ACHN (cell line): ENCODE data around the gene ZBTB33.

Experiments
- DNase-seq: peaks from one replicate; pipeline ENCODE4 v3.0.0-alpha.2; 2015
- in situ Hi-C: cut with HindIII; loops from 2 replicates; pipeline ENCODE4 v1.10.0; 2017; ENCODE audit warnings: low sequenced_read_pairs, low pct_ligation_motif_present, low pct_unique_long_range_greater_than_20kb

The ZBTB33 gene

DNA sequence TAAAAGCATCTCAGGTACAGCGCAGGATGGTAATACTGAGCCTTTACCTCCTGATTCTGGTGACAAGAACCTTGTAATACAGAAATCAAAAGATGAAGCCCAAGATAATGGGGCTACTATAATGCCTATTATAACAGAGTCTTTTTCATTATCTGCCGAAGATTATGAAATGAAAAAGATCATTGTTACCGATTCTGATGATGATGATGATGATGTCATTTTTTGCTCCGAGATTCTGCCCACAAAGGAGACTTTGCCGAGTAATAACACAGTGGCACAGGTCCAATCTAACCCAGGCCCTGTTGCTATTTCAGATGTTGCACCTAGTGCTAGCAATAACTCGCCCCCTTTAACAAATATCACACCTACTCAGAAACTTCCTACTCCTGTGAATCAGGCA lies 3.2 kb downstream of the ZBTB33 start:
- in situ Hi-C loops, result no loop called here
- no peak for DNase-seq

DNA sequence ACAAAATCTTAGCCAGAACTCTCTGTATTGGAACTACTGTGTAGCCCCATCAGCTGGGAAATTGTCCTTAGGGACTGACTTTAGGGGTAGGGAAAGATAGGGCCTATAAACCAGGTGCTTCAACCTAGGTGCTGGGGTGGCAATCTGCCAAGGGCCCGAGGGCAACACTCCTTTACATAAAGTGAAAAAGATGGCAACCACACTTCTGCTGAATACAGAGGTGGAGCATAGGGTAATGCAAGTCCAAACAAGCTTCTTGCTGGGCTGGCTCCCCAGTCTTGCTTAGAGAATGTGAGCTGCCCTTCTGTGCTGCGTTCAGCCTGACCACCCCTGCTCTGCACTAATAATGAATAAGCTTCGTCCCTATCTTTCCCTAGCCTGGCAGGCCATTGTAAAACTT lies 9.8 kb downstream of the ZBTB33 start:
- DNase-seq, result no peak
- in situ Hi-C loops, result no loop called here

DNA sequence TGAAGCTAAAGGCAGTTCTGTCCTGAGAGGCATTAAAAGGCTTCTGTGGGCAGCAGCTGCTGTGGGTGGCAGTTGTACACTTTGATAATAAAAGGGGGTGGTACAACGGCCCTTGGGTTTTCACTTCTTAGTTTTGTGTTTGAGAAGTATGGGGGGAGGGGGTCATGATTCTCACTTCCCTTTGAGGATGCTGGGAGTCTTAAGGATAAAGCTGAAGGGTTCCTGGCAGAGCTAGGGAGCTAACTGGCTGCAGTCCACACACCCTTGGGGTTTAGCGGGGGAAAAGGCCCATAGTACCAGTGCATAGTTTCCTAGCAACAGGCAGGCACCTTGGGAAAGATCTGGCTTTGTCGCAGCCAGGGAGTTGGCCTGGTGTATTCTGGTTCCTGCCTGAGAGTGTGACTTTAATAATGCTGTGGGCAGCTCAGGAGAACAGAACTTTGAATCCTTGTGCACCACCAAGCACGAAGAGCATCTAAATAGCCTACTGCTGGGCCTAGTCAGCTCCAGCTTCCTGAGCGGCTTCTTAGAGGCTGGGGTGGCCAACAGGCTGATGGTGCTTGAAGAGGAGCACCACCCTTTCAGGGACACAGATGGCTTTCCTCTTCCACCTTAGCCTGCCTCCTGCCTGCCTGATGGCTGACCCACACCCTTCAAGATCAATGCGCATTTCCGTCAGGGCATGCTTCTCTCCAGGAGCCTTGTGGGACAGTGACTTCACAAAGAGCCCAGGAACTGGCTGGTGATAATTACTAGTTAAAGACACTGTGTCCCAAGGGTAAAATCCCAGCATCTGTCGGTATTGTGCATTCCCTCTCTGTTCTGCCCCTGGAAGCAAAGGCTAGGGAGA lies 12.5 kb downstream of the ZBTB33 start:
- in situ Hi-C loops, result no loop called here
- DNase-seq, result no peak

DNA sequence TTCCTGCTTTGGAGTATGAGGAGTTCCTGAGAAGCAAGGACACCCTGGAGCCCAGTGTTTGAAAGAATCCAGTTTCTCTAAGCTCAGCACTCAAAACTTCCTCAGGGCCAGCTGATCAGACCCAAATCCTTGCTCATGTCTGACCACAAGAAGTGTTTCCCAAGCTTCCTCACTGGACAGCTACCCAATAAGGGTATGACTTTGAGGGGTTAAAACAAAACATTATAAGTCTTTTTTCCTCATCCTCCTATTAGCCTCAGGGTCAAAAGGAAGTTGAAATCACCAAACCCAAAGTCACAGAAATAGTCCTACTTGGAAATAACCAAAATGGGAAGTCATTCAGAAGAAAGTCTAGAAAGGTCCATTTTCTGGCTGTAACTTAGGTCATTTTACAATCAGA lies 13.7 kb downstream of the ZBTB33 start:
- DNase-seq, result no peak
- in situ Hi-C loops, result no loop called here

DNA sequence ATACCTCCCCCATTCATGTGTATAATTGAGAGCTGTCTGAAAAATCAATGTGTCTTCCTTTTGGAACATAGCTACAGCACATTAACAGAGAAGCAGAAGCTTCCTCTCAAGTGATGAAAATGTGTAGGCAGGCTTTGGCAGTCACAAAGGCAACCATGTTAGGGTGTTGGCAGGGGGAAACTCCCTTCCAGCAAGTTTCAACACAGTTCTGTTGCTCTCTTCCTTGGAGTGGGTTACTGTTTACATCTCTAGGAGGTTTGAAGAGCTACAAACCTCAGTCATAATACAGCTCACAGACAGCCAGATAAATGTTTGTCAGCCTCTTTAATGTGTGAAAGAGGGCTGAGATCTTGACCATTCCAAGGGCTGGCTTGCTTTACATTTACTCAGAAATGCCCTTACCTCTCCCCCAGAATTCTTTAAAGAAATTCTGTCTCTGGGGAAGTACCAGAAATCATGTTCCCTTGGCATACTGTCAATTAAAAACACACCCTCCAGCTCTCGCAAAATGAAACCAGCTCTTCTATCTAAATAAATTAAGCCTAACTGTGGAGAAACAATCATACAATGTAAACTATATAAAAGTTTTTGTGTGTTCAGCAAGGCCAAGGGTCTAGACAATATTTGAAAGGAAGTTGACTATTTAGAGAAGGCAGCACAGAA lies 18.9 kb downstream of the ZBTB33 start:
- no peak for DNase-seq
- in situ Hi-C loops, result no loop called here

DNA sequence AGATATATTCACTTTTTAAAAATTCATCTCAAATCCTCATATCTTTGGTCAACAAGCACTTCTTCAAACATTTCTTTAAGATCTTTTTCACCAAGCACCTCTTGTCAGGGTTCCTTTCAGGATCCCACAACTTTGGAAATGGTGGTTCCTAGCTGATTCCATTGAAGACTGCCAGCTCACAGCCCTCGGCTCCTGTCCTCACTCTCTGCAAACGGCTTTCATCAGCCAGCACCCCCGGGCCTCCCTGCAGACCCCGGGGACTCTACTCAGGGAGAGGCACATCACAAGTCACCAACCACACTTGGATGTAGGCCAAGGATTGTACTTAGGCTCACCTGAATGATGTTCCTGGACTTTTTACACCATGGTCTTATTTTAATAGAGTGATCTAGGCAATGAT lies 20.0 kb downstream of the ZBTB33 start:
- in situ Hi-C loops, result no loop called here
- DNase-seq, result no peak

DNA sequence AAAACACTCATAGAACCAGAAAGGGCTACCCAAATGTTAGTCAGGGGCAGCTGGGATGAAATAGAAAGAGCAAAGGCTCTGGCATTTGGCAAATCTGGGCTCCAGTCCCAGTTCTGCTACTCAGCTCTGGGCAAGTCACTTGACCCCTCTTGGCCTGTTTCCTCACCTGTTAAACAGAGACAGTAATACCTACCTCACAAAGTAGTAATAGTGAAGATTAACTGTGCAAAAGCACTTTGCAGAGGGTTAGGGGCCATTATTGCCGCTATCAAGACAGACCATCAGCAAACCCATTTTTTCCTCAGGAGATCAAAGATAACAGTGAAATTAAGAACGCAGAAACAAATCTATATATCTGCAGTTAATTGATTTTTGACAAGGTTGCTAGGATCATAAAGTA lies 20.6 kb downstream of the ZBTB33 start:
- DNase-seq, result no peak
- in situ Hi-C loops, result no loop called here

DNA sequence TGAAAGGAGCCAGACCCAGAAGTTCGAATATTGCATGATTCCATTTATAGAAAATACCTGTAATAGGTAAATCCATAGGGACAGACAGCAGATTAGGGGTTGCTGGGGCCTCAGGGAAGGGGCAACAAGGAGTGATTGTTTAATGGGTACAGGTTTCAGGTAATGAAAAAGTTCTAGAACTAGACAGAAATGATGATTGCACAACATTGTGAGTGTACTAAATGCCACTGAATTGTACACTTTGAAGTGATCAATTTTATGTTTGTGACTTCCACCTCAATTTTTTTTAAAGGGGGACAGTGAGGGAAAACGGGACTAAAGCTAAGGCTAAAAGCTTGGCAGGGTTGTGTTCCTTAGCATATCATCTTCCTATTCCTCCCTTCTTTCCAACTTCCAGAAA lies 23.5 kb downstream of the ZBTB33 start:
- in situ Hi-C loops, result no loop called here

DNA sequence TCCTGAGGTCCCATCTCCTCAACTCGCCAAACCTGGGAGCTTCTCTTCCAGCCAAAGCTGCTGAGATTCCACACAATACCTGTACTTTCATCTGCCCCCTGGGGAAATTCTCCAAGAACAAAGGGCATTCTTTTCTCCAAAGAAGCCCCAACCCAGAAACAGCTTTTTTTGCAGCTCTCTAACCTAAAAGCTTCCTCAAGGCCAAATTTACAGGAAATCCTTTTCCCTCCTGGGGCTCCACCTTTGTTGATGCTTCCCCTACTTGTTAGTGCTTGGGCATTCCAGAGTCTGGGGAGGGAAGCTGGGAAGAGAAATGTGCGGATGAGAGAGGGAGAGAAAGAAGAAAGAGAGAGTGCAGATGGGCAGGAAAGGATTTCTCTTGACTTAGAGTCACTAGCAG lies 24.3 kb downstream of the ZBTB33 start:
- in situ Hi-C loops, result no loop called here
- no peak for DNase-seq

More for the DNA sequence above, 23.5 kb downstream of the ZBTB33 start:
- DNase-seq, result no peak

DNA sequence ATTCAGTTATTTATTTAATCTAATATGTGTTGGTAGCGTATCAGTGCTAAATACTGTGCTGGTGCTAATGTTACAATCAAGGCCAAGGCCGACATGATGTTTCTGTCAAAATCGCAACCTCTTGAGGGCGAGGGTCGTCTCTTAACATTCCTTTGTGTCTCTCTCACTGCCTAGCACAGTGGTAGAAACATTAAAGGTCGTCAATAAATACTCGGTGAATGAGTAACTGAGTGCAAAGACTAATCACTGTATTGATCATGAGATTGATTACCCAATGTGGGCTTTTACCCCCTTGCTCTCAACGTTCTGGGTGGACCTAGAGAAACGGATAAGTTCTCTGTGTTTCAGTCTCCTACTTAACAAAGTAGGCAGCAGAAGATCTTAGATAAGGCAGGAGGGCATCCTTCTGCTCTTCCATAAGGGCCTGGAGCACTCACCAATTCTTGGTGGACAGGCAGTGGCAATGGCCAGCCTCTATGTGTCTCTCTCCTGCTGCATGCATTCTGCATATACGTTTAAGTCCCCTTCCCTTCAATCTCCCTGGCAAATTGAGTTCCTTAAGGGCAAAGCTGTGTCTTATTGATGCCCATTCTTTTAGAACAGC lies 30.5 kb downstream of the ZBTB33 start:
- DNase-seq, result no peak
- in situ Hi-C loops, result no loop called here

DNA sequence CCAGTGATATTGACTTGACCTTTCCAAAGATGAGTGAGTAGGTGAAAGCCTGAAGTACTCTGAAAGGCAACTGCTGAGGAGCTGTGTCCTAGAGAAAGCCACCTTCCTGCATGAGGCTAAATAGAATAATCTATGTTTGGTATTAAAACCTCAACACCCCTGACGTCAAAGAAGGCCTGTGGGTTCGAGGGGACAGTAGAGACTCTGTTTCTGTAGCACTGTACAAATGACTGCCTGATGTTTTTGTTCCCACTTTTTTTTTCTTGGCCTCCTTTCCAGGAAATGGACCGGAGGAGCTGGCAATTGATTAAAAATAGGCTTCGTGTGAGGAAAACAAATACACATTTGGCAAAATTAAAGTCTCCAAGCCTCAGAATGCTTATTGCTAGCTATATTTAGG lies 31.1 kb downstream of the ZBTB33 start:
- no peak for DNase-seq
- in situ Hi-C loops, result no loop called here

DNA sequence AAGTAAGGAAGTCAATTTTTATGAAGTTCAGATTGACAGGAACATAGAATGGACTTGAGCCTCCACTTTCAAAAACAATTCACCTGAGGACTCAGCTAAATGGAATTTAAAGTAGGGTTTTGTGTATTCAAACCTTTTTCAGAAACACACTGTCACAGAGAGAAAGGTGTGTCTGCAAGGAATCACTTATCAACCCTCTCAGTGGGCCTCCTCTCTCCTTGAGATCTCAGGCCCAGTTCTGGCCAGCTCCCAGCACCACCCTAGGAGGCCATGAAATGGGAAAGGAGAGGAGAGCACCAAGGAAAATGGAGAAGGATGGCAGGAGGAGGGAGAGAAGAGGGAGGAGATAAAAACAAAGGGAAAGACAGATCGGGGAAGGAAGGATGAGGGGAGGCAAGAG lies 32.1 kb downstream of the ZBTB33 start:
- no peak for DNase-seq
- in situ Hi-C loops, result no loop called here

DNA sequence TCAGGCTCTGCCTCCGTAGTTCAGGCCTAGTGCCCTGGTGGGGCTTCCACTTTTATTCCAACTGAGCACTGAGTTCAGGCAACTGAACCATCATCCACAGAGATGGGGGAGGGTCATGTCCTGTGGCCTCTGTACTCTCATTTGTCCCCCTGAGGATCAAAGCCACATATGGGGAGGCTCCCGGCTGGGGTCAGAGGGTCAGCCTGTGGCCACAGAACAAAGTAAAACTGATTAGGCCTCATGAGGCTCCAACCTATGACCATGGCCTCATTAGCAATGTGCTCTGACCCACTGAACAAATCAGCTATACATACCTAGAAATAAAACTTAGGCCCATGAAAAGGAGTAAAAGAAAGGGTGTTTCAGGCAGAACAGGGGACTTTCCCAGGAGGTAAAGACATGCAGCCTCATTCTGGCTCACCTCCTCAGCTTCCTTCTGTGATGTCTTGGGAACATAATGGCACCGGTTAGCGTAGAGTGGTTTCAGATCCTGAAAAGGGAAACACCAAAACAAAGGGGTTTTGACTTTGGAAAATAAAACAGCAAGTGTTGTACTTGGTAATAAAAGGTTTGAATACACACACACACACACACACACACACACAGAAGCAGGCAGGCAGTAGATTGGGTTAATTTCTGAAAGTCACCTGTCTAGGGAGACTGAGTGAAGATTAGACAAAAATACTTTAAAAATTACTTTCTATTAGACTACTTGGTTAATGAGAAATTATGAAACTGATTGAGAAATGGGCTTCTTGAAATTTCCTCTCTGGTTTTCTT lies 36.3 kb downstream of the ZBTB33 start:
- in situ Hi-C loops, result no loop called here
- DNase-seq, result no peak

DNA sequence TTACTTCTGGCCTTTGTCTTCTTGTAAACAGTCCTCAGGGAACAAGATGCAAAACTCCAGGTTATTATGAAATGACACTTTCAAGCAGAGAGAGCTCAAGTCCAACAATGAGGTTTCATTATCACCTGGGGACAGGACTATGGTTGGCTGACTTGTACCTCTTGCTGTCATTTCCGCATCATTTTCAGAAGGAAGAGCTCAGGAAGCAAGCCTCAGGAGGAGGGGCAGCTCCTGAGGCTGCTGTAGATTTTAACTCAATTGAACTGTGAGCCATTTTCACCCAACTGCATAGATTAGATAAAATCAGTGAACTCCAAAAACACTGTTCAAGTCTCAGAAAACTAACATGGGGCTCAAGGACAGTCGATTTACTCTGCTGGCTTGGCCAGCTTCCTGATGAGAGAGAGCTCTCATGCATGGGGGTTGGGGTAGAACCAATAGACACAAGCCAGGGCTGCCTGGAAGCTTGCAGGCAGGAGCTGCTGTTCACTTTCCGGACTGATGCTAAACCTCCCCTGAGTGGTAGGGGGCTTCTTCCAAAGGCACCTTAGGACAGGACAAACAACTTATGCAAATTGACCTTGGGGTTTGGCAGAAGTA lies 37.0 kb downstream of the ZBTB33 start:
- no peak for DNase-seq
- in situ Hi-C loops, result no loop called here

DNA sequence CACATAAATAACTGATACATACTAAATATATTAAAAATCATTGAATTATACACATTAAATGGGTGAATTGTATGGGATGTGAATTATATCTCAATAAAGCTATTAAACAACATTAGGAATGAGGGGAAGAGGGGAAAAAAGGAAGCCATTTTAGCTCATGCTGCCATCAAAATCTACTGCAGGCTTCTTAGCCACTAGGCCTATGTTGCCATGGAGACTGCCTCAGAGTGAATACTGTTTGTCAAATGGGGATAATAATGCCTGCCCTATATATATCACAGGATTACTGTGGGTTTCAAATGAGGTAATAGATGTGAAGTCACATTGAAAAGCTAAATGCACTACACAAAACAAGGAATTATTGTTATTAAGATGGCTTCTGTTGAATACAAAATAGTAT lies 39.5 kb downstream of the ZBTB33 start:
- in situ Hi-C loops, result no loop called here

DNA sequence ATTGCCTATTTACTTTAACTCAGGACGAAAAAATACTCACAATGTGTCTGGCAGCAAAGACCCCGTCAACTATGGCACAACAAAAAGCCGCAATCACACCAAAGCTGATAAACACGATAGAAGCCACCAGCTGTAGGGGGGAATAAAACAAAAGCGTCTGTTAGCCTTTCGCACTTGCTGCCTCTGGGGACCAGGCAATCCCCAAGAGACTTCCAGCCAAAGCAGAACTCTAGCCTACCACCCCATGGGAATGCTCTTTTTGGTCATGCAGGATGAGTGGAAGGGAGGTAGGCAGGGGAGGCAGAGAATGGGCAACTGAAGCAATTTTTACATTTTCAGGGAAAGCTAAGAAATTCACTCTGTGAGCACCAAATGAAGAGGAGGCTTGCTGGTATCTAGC lies 40.6 kb downstream of the ZBTB33 start:
- DNase-seq, result no peak
- in situ Hi-C loops, result no loop called here

More for the DNA sequence above, 39.5 kb downstream of the ZBTB33 start:
- DNase-seq, result no peak

DNA sequence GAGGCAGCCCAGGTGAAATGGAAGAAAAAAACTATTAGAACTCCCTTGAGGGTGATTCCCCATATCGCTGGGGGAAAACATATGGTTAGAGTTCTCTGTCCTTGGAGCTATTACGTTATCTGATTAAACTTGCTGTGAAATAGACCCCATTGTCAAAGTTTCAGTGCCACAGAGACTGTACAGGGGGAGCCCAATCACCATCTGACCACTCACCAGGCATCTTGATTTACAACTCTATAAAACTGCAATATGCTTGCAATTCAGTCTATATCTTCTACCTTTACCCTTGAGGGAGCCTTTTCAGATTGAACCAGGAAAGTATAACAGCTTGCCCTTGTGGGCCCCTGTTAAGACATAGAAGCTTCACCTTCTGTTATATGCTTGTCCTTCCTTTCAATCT lies 42.4 kb downstream of the ZBTB33 start:
- in situ Hi-C loops, result no loop called here
- no peak for DNase-seq

DNA sequence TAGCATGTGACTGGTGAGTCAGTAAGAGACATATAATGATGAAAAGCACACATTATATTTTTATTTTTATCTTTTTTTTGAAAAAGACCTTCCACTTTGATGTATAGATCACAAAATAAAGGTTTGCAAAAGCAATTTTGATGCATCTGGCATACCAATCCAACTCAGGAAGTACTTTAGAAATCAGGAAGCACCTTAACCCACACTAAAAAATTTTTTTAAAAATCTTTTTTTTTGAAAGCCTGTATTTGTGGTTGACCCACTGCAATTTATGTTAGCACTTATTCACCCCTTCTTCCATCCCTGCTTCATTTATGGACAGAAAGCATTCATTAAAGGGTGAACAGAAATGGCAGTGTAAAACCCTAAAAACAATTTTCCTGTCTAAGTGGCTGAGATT lies 44.0 kb downstream of the ZBTB33 start:
- DNase-seq, result no peak
- in situ Hi-C loops, result no loop called here

DNA sequence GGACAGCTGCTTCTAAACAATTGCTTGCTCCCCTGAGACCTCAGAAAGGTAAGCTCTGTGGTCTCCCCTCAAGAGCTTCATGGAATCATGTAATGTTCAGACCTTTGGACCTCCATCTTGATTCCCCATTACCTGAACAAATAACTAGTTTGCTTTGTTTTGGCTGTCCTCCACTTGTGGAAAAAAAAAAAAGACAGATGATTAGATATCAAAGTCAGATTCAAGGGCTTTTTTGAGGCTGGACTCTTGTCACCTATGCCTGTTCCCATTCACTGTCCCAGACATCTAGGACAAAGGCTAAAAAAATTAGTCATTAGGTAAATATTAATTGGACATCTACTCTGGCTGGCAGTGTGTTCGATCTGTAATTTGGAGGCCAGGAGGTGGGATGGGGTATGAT lies 47.3 kb downstream of the ZBTB33 start:
- in situ Hi-C loops, result no loop called here
- DNase-seq, result no peak
